Measurements from ENCODE around the gene NAV1.

DNA sequence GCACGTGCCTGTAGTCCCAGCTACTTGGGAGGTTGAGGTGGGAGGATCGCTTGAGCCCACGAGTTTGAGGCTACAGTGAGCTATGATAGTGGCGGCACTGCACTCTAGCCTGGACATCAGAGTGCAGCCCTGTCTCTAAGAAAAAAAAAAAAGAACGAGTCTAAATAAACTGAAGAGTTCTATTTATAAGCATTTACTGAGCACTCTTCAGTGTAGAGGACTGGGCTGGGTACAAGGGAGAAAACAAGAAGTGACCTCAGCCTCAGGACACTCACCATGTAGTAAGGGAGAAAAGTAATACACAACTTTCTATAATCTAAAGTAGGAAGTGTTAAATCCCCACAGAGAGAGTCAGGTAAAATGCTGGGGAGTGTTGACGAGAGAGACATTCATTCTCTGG, 35.0 kb downstream of the NAV1 start:
- TF ChIP-seq, protein P1, sequence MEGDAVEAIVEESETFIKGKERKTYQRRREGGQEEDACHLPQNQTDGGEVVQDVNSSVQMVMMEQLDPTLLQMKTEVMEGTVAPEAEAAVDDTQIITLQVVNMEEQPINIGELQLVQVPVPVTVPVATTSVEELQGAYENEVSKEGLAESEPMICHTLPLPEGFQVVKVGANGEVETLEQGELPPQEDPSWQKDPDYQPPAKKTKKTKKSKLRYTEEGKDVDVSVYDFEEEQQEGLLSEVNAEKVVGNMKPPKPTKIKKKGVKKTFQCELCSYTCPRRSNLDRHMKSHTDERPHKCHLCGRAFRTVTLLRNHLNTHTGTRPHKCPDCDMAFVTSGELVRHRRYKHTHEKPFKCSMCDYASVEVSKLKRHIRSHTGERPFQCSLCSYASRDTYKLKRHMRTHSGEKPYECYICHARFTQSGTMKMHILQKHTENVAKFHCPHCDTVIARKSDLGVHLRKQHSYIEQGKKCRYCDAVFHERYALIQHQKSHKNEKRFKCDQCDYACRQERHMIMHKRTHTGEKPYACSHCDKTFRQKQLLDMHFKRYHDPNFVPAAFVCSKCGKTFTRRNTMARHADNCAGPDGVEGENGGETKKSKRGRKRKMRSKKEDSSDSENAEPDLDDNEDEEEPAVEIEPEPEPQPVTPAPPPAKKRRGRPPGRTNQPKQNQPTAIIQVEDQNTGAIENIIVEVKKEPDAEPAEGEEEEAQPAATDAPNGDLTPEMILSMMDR (IDR thresholded peaks at IDR 0.05) = no peak
- TF ChIP-seq POLR2A (IDR thresholded peaks at IDR 0.05) = no peak
